Measurements from ENCODE around the gene RGS9BP. TPM values are rescaled to one million over a fixed set of nuclear protein-coding genes. Genes with fewer than 3 reads are reported as not detected.
A peak's percentile ranks its signal among the peaks of the same experiment; 100 is the strongest.

RGS9BP gene
- total and polyA plus RNA-seq, 2 of the 13 experiments (the other 11 are each of a cell fraction or from before 2014, with no cell fraction given) = 0.01 TPM; not detected in 1

DNA sequence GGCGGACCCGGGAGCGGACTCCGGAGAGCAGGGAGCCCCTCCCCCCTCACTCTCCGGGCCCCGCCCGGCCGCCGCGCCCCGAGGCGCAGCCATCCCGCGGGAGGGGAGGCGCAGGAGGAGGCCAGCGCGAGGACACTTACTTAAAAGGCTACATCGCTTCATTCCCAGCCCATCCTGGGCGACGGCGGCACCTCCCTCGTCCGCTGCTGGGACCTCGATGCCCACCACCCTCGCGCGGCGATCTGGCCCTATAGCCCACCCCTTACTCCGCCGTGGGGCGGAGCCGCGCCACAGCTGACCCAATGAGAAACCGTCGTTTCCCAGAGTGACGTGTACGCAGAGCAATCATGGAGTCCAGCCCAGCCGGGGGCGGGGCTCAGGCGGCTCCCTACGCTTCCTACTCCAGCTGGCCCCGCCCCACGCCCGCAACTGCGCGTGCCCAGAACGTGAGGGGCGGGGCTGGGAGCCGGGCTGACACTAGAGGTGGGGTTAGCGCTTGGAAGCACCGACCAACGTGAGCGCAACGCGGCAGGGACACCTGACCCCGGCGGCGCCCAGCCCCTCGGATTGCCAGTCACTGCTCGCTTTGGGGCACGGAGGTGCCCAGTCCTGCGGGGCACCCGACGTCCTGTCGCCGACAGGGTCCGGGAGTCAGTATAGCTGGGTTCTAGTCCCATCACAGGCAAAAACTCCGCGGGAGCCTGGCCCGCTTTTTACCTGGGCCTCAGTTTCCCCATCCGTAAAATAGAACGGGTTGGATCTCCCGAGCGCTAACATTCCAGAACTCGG is 523 bp upstream of the RGS9BP start, which contains the start of gene ANKRD27 (continued):
- TF ChIP-seq, protein P1, sequence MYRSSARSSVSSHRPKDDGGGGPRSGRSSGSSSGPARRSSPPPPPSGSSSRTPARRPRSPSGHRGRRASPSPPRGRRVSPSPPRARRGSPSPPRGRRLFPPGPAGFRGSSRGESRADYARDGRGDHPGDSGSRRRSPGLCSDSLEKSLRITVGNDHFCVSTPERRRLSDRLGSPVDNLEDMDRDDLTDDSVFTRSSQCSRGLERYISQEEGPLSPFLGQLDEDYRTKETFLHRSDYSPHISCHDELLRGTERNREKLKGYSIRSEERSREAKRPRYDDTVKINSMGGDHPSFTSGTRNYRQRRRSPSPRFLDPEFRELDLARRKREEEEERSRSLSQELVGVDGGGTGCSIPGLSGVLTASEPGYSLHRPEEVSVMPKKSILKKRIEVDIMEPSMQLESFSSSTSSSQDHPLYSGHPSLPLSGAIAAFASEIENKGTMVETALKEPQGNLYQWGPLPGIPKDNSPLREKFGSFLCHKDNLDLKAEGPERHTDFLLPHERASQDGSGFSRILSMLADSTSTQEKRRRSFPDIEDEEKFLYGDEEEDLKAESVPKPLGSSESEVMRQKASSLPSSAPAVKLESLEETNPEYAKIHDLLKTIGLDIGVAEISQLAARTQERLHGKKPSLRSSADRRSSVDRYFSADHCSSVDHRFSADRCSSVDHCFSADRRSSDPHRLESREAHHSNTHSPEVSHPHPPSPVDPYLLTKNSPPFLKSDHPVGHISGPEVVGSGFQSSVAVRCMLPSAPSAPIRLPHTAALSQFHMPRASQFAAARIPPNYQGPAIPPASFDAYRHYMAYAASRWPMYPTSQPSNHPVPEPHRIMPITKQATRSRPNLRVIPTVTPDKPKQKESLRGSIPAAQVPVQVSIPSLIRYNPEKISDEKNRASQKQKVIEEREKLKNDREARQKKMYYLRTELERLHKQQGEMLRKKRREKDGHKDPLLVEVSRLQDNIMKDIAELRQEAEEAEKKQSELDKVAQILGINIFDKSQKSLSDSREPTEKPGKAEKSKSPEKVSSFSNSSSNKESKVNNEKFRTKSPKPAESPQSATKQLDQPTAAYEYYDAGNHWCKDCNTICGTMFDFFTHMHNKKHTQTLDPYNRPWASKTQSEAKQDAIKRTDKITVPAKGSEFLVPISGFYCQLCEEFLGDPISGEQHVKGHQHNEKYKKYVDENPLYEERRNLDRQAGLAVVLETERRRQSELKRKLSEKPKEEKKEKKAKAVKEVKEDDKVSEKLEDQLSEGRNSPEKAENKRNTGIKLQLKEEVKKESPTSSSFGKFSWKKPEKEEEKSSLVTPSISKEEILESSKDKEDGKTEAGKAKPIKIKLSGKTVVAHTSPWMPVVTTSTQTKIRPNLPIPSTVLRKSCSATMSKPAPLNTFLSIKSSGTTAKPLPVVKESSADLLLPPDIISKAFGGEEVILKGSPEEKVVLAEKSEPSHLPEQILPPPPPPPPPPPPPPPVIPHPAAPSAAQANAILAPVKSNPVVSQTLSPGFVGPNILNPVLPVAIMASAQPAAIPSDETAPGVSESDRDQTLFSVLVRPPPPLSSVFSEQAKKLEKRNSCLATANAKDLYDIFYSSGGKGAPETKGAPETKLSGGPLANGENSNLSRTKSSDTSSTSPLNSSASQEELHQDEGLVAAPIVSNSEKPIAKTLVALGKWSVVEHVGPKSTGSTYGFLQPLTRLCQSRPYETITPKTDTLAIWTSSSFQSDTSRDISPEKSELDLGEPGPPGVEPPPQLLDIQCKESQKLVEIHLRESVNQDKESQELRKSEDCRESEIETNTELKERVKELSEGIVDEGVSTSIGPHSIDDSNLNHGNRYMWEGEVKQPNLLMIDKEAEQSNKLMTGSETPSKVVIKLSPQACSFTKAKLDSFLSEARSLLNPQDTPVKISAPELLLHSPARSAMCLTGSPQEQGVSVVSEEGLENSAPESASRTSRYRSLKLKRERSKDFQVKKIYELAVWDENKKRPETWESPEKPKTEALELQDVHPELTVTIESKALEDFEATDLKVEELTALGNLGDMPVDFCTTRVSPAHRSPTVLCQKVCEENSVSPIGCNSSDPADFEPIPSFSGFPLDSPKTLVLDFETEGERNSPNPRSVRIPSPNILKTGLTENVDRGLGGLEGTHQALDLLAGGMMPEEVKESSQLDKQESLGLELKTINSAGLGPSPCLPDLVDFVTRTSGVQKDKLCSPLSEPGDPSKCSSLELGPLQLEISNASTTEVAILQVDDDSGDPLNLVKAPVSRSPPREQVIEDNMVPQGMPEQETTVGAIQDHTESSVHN (CRISPR knock-in tag; IDR thresholded peaks at IDR 0.05) = no peak
- TF ChIP-seq ZNF747 (CRISPR knock-in tag; IDR thresholded peaks at IDR 0.05; ENCODE audit: borderline replicate concordance) (0 out of 2 replicates have a peak, but pooled peaks have one; percentile 3), SP4 (CRISPR knock-in tag; IDR thresholded peaks at IDR 0.05) (peak; percentile 98), CBX1 (IDR thresholded peaks at IDR 0.05; ENCODE audit: low read depth) (no peak), ZNF543 (CRISPR knock-in tag; IDR thresholded peaks at IDR 0.05) (0 out of 2 replicates have a peak, but pooled peaks have one; percentile 27), ZNF264 (CRISPR knock-in tag; IDR thresholded peaks at IDR 0.05) (no peak), AHR (CRISPR knock-in tag; IDR thresholded peaks at IDR 0.05) (no peak), SP1 (IDR thresholded peaks at IDR 0.05) (no peak), SP1 (CRISPR knock-in tag; IDR thresholded peaks at IDR 0.05) (peak; percentile 91), GTF2F1 (IDR thresholded peaks at IDR 0.05; ENCODE audit: low read length) (no peak), EHMT2 (IDR thresholded peaks at IDR 0.05; ENCODE audit: borderline replicate concordance, low read depth, low read length) (no peak), ZFX (CRISPR knock-in tag; IDR thresholded peaks at IDR 0.05; ENCODE audit: low read depth) (no peak; the same call in none of the 2 replicates), SOX5 (CRISPR knock-in tag; IDR thresholded peaks at IDR 0.05; ENCODE audit: borderline replicate concordance) (no peak), PHF5A (CRISPR knock-in tag; IDR thresholded peaks at IDR 0.05; ENCODE audit: low read depth, unreplicated experiment) (no peak)
- TF ChIP-seq, protein P2, sequence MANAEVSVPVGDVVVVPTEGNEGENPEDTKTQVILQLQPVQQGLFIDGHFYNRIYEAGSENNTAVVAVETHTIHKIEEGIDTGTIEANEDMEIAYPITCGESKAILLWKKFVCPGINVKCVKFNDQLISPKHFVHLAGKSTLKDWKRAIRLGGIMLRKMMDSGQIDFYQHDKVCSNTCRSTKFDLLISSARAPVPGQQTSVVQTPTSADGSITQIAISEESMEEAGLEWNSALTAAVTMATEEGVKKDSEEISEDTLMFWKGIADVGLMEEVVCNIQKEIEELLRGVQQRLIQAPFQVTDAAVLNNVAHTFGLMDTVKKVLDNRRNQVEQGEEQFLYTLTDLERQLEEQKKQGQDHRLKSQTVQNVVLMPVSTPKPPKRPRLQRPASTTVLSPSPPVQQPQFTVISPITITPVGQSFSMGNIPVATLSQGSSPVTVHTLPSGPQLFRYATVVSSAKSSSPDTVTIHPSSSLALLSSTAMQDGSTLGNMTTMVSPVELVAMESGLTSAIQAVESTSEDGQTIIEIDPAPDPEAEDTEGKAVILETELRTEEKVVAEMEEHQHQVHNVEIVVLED (CRISPR knock-in tag; IDR thresholded peaks at IDR 0.05; ENCODE audit: borderline replicate concordance) = peak; percentile 74
- TF ChIP-seq, protein P3, sequence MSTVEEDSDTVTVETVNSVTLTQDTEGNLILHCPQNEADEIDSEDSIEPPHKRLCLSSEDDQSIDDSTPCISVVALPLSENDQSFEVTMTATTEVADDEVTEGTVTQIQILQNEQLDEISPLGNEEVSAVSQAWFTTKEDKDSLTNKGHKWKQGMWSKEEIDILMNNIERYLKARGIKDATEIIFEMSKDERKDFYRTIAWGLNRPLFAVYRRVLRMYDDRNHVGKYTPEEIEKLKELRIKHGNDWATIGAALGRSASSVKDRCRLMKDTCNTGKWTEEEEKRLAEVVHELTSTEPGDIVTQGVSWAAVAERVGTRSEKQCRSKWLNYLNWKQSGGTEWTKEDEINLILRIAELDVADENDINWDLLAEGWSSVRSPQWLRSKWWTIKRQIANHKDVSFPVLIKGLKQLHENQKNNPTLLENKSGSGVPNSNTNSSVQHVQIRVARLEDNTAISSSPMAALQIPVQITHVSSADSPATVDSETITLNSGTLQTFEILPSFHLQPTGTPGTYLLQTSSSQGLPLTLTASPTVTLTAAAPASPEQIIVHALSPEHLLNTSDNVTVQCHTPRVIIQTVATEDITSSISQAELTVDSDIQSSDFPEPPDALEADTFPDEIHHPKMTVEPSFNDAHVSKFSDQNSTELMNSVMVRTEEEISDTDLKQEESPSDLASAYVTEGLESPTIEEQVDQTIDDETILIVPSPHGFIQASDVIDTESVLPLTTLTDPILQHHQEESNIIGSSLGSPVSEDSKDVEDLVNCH (CRISPR knock-in tag; IDR thresholded peaks at IDR 0.05) = no peak

Data from HepG2 (cell line).